GM12873 (cell line): ENCODE results near the gene PDE8A.

Experiments used
- TF ChIP-seq, protein P1 (sequence below): IDR thresholded peaks from 2 replicates; pipeline ENCODE4 v1.5.1; 2012; ENCODE audit warnings: low read depth, mild to moderate bottlenecking, moderate library complexity, low read length, control low read depth; ENCODE audit not compliant: insufficient read depth; ENCODE audit errors: missing control alignments

Gene PDE8A

DNA sequence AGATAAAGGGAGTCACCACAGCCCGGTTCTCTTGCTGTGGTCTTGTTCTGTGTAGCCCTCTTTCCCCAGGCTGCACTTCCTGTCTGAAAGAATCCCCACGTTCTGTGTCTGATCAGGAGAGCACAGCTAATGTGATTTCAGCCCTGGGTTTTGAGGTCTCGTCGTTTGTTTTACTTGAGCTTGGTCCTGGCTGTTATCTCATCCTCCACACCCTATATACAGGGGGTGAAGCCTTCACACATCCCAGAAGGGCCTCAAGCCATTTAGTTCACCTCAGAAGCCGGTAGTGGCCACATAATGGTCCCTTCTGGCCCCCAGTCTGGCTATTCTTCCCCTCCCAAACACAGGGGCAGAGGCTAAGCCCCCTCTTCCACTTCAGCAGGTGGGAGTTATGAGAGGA is 115.6 kb downstream of the PDE8A start:
- TF ChIP-seq, protein P1, sequence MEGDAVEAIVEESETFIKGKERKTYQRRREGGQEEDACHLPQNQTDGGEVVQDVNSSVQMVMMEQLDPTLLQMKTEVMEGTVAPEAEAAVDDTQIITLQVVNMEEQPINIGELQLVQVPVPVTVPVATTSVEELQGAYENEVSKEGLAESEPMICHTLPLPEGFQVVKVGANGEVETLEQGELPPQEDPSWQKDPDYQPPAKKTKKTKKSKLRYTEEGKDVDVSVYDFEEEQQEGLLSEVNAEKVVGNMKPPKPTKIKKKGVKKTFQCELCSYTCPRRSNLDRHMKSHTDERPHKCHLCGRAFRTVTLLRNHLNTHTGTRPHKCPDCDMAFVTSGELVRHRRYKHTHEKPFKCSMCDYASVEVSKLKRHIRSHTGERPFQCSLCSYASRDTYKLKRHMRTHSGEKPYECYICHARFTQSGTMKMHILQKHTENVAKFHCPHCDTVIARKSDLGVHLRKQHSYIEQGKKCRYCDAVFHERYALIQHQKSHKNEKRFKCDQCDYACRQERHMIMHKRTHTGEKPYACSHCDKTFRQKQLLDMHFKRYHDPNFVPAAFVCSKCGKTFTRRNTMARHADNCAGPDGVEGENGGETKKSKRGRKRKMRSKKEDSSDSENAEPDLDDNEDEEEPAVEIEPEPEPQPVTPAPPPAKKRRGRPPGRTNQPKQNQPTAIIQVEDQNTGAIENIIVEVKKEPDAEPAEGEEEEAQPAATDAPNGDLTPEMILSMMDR, result no peak

- TF ChIP-seq, protein P1, result no peak
Measured at GRCh38 chr15:85097725-85098124, 116.1 kb downstream of the PDE8A start.

DNA sequence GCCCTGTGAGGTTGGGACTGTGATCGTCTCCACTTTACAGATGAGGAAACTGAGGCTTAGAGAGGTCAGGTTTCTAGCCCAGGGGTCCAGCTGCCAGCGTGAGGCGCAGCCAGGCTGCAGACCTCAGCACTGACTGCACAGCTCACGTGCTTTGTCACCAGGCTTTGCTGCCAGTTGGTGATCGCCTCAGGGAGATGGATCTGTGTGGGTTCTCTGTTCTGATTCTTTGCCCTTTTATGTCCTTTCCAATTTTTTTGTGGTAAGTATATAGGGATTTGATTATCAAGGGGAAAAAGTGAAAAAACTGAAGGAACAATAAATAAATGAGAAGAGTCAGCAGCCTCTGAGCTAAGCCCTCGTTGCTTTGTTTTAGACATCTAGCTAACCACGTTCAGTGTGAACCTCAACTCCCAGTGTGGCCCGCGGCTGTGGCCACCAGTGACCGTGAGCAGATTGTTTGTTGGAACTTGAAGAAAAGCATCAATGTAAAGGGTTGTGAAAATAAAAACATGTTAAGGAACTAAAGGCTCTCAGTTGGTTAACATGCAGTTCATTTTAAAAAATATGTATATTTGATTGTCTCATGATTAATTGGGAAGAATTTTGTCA is 117.6 kb downstream of the PDE8A start:
- TF ChIP-seq, protein P1, result no peak

GRCh38 chr15:85100186-85100937 is 118.7 kb downstream of the PDE8A start:
- TF ChIP-seq, protein P1, result no peak

GRCh38 chr15:85104584-85104983 is 122.9 kb downstream of the PDE8A start:
- TF ChIP-seq, protein P1, result no peak

GRCh38 chr15:85108136-85108535 is 126.5 kb downstream of the PDE8A start:
- TF ChIP-seq, protein P1, result no peak

DNA sequence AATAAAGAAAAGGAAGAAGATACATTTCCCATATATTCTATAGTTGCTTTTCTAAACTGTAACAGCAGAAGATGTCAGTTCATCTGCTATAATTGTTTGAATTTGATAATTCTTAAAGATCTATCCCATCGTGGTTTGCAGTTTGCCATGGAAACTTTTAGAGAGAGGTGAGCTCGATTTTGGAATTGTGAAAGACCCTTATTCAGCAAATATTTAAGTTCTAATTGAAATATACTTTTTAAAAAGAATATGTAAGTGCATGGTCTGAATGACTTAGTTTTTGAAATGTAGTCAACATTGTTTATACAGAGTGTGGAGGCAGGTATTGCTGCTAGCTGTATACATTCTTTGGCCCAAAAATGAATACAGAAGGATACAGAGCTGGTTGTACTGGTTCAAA is 127.7 kb downstream of the PDE8A start:
- TF ChIP-seq, protein P1, result no peak
